ENCODE results near the gene MTG1.

Gene MTG1

GRCh38 chr10:133358162-133358924 lies 35.6 kb upstream of the MTG1 start:
- no peak overlapping the region for H3K4me2 ChIP-seq (ENCODE audit: low read length)
- no peak overlapping the region for H3K4me3 ChIP-seq (ENCODE audit: low read depth, low read length)
- peaks cover 6% of the 10 kb centered on the region for H3K4me1 ChIP-seq
- H3K36me3 ChIP-seq (ENCODE audit: control insufficient read depth, insufficient read depth, low read length), result no peaks in the 10 kb centered on the region
- TF ChIP-seq CTCF (IDR thresholded peaks at IDR 0.05), result no peak
- H3K9me3 ChIP-seq (ENCODE audit: control insufficient read depth, low read length), result no peaks in the 10 kb centered on the region
- H2AFZ ChIP-seq, result no peak overlapping the region
- H3K79me2 ChIP-seq, result no peaks in the 10 kb centered on the region
- H3K27me3 ChIP-seq (ENCODE audit: control insufficient read depth, insufficient read depth, low read length), result no peaks in the 10 kb centered on the region
- no peak overlapping the region for H3K27ac ChIP-seq
- no peak overlapping the region for H3K9ac ChIP-seq

GRCh38 chr10:133358925-133359310 lies 35.0 kb upstream of the MTG1 start:
- TF ChIP-seq CTCF (IDR thresholded peaks at IDR 0.05), result no peak
- no peak overlapping the region for H3K9ac ChIP-seq
- H3K4me2 ChIP-seq (ENCODE audit: low read length), result no peak overlapping the region
- H3K4me3 ChIP-seq (ENCODE audit: low read depth, low read length), result no peak overlapping the region
- no peaks in the 10 kb centered on the region for H3K9me3 ChIP-seq (ENCODE audit: control insufficient read depth, low read length)
- no peak overlapping the region for H2AFZ ChIP-seq
- no peak overlapping the region for H3K27ac ChIP-seq
- no peaks in the 10 kb centered on the region for H3K27me3 ChIP-seq (ENCODE audit: control insufficient read depth, insufficient read depth, low read length)
- no peaks in the 10 kb centered on the region for H3K36me3 ChIP-seq (ENCODE audit: control insufficient read depth, insufficient read depth, low read length)
- peaks cover 6% of the 10 kb centered on the region for H3K4me1 ChIP-seq
- H3K79me2 ChIP-seq, result no peaks in the 10 kb centered on the region

GRCh38 chr10:133359554-133359971 lies 34.4 kb upstream of the MTG1 start:
- Histone ChIP-seq H3K9ac (no peak overlapping the region), H3K27me3 (ENCODE audit: control insufficient read depth, insufficient read depth, low read length) (no peaks in the 10 kb centered on the region), H3K4me1 (peaks cover 6% of the 10 kb centered on the region), H3K9me3 (ENCODE audit: control insufficient read depth, low read length) (no peaks in the 10 kb centered on the region), H3K36me3 (ENCODE audit: control insufficient read depth, insufficient read depth, low read length) (no peaks in the 10 kb centered on the region), H3K79me2 (no peaks in the 10 kb centered on the region), H2AFZ (peak overlapping the region; percentile 10), H3K4me3 (ENCODE audit: low read depth, low read length) (no peak overlapping the region), H3K4me2 (ENCODE audit: low read length) (no peak overlapping the region), H3K27ac (no peak overlapping the region)
- no peak for TF ChIP-seq CTCF (IDR thresholded peaks at IDR 0.05)

GRCh38 chr10:133359972-133360610 lies 33.9 kb upstream of the MTG1 start:
- no peak overlapping the region for H3K27ac ChIP-seq
- no peaks in the 10 kb centered on the region for H3K79me2 ChIP-seq
- H2AFZ ChIP-seq, result peak overlapping the region; percentile 10
- no peaks in the 10 kb centered on the region for H3K27me3 ChIP-seq (ENCODE audit: control insufficient read depth, insufficient read depth, low read length)
- TF ChIP-seq CTCF (IDR thresholded peaks at IDR 0.05), result no peak
- H3K4me1 ChIP-seq, result peaks cover 6% of the 10 kb centered on the region
- H3K4me2 ChIP-seq (ENCODE audit: low read length), result no peak overlapping the region
- H3K36me3 ChIP-seq (ENCODE audit: control insufficient read depth, insufficient read depth, low read length), result no peaks in the 10 kb centered on the region
- H3K9me3 ChIP-seq (ENCODE audit: control insufficient read depth, low read length), result no peaks in the 10 kb centered on the region
- H3K9ac ChIP-seq, result no peak overlapping the region
- no peak overlapping the region for H3K4me3 ChIP-seq (ENCODE audit: low read depth, low read length)

All from parathyroid adenoma (tissue), 2 donors.